HCT116 (cell line): ENCODE results near the gene HIPK2. TPM values are rescaled to one million over a fixed set of nuclear protein-coding genes. Genes with fewer than 3 reads are reported as not detected.

Experiments used
- ATAC-seq: fragments of 200-7000 bp; cut with Tn5 transposase; 2 replicates; pipeline ENCODE4 v1.9.1; 2020; ENCODE audit warnings: mild to moderate bottlenecking, moderate library complexity
- BruUV-seq: library from RNA; stranded (reverse); fragments of 400-500 nt; replicated peaks from 2 replicates; lab custom pipeline; 2021; lab: Mats Ljungman, UMichigan
- CTCF ChIA-PET: fragments of 300-600 bp; sonication (Branson Sonifier 250); formaldehyde crosslinking; loops from one replicate; lab custom pipeline; 2021; ENCODE audit warnings: antibody characterized with exemption; lab: Charles Lee
- POLR2A ChIA-PET: fragments of 300-600, 350-600 bp; sonication (Branson Sonifier 250); formaldehyde crosslinking; loops from one replicate; lab custom pipeline; 2021; ENCODE audit warnings: antibody characterized with exemption; lab: Charles Lee
- RAD21 ChIA-PET, 2 experiments: fragments of 300-600 bp; sonication (Branson Sonifier 250); formaldehyde crosslinking; loops; one replicate each; lab custom pipeline; 2023; ENCODE audit warnings: low total read pairs in 2 of 2; ENCODE audit not compliant: uncharacterized antibody in 2 of 2, unreplicated experiment in 2 of 2, low non-redundant PET in 1 of 2; lab: Charles Lee
- DNase-seq: peaks from one replicate; pipeline ENCODE4 v3.0.0-alpha.2; 2010; ENCODE audit warnings: low read depth, low spot score
- H2AFZ ChIP-seq: fragments of 200-600 bp; shearing (Covaris generic), sonication (generic); 2 replicates; pipeline ENCODE4 v1.6.1; 2017; ENCODE audit warnings: low read depth, mixed run types, mixed read lengths, antibody characterized with exemption, low read length; ENCODE audit not compliant: poor library complexity, severe bottlenecking
- H3K27ac ChIP-seq: 2 replicates; pipeline ENCODE4 v1.5.1; 2012; ENCODE audit warnings: low read depth, low read length
- H3K27me3 ChIP-seq: fragments of 200-600 bp; sonication (generic); 2 replicates; pipeline ENCODE4 v1.6.1; 2016; ENCODE audit warnings: mixed run types, low read length, mixed read lengths; ENCODE audit not compliant: insufficient read depth
- H3K36me3 ChIP-seq, 2 experiments: fragments of 200-500 bp in 1 of 2; fragments of 200-600 bp in 1 of 2; sonication (Bioruptor generic) in 1 of 2; sonication (generic) in 1 of 2; 2 replicates each; pipeline versions ENCODE4 v1.5.1 to v1.6.1; 2014 to 2016; ENCODE audit warnings: low read length in 2 of 2, inconsistent platforms in 1 of 2, mixed read lengths in 1 of 2, mixed run types in 1 of 2; ENCODE audit not compliant: insufficient read depth in 2 of 2, control insufficient read depth in 1 of 2
- H3K4me1 ChIP-seq, 2 experiments: fragments of 200-600 bp in 1 of 2; sonication (generic) in 1 of 2; 2 replicates each; pipeline versions ENCODE4 v1.5.1 to v1.6.1; 2012 to 2017; ENCODE audit warnings: low read length in 2 of 2, inconsistent platforms in 1 of 2, mild to moderate bottlenecking in 1 of 2, mixed read lengths in 1 of 2, mixed run types in 1 of 2, moderate library complexity in 1 of 2; ENCODE audit not compliant: insufficient read depth in 2 of 2, control insufficient read depth in 1 of 2
- H3K4me2 ChIP-seq: fragments of 200-600 bp; sonication (generic); 2 replicates; pipeline ENCODE4 v1.6.1; 2017; ENCODE audit warnings: mixed run types, low read length, mixed read lengths
- H3K4me3 ChIP-seq, 2 experiments: fragments of 200-600 bp in 1 of 2; sonication (generic) in 1 of 2; replicated peaks in 1 of 2; 2 replicates each; pipeline ENCODE4 v1.5.1; 2011 to 2016; ENCODE audit warnings: low read length in 2 of 2, control low read depth in 1 of 2, low read depth in 1 of 2, mild to moderate bottlenecking in 1 of 2, mixed read lengths in 1 of 2, mixed run types in 1 of 2
- H3K79me2 ChIP-seq: fragments of 200-600 bp; sonication (generic); 2 replicates; pipeline ENCODE4 v1.6.1; 2017; ENCODE audit warnings: mild to moderate bottlenecking, mixed run types, low read length, moderate library complexity, mixed read lengths; ENCODE audit not compliant: insufficient read depth
- H3K9ac ChIP-seq: fragments of 200-600 bp; sonication (generic); 2 replicates; pipeline ENCODE4 v1.6.1; 2016; ENCODE audit warnings: low read length, mixed read lengths
- H3K9me2 ChIP-seq: fragments of 200-600 bp; sonication (generic), shearing (Covaris generic); 2 replicates; pipeline ENCODE4 v1.6.1; 2017; ENCODE audit warnings: mixed run types, mild to moderate bottlenecking, moderate library complexity; ENCODE audit not compliant: insufficient read depth
- H3K9me3 ChIP-seq, 2 experiments: fragments of 200-500 bp in 1 of 2; fragments of 200-600 bp in 1 of 2; sonication (Bioruptor generic) in 1 of 2; sonication (generic) in 1 of 2; 2 replicates each; pipeline ENCODE4 v1.6.1; 2014 to 2017; ENCODE audit warnings: low read length in 2 of 2, mixed read lengths in 2 of 2, inconsistent platforms in 1 of 2, low read depth in 1 of 2, mild to moderate bottlenecking in 1 of 2, mixed run types in 1 of 2, moderate library complexity in 1 of 2; ENCODE audit not compliant: control insufficient read depth in 1 of 2, insufficient read depth in 1 of 2
- H4K20me1 ChIP-seq: fragments of 200-600 bp; sonication (generic), shearing (Covaris generic); 2 replicates; pipeline ENCODE4 v1.6.1; 2017; ENCODE audit warnings: mixed run types, mild to moderate bottlenecking, moderate library complexity; ENCODE audit not compliant: insufficient read depth
- CBX3 ChIP-seq: IDR thresholded peaks from 2 replicates; pipeline ENCODE4 v1.6.1; 2012; ENCODE audit warnings: low read depth
- CEBPB ChIP-seq: IDR thresholded peaks from 2 replicates; pipeline ENCODE4 v1.6.1; 2012; ENCODE audit warnings: low read depth
- CTCF ChIP-seq, 3 experiments: fragments of 200-600 bp in 1 of 3; sonication (generic) in 1 of 3; IDR thresholded peaks in 2 of 3; conservative IDR thresholded peaks in 1 of 3; 2 replicates each; pipeline ENCODE4 v1.5.1; 2012 to 2017; ENCODE audit warnings: low read depth in 2 of 3, low read length in 2 of 3, antibody characterized with exemption in 1 of 3, borderline replicate concordance in 1 of 3, control low read depth in 1 of 3, mild to moderate bottlenecking in 1 of 3, mixed read lengths in 1 of 3, mixed run types in 1 of 3, moderate library complexity in 1 of 3; ENCODE audit not compliant: insufficient read depth in 1 of 3
- EGR1 ChIP-seq: IDR thresholded peaks from 2 replicates; pipeline ENCODE4 v1.6.1; 2012; ENCODE audit warnings: low read depth
- ELF1 ChIP-seq: IDR thresholded peaks from 2 replicates; pipeline ENCODE4 v1.6.1; 2012; ENCODE audit warnings: low read depth, borderline replicate concordance
- EZH2 ChIP-seq: fragments of 200-600 bp; sonication (generic); IDR thresholded peaks from 2 replicates; pipeline ENCODE4 v1.6.1; 2017; ENCODE audit warnings: antibody characterized with exemption, mixed run types
- EZH2phosphoT487 ChIP-seq: fragments of 200-600 bp; IDR thresholded peaks from 2 replicates; pipeline ENCODE4 v1.6.1; 2018; ENCODE audit warnings: antibody characterized with exemption, borderline replicate concordance
- FOSL1 ChIP-seq: IDR thresholded peaks from 2 replicates; pipeline ENCODE4 v1.6.1; 2012; ENCODE audit warnings: low read depth
- JUND ChIP-seq: IDR thresholded peaks from 2 replicates; pipeline ENCODE4 v1.6.1; 2012
- MAX ChIP-seq: IDR thresholded peaks from 2 replicates; pipeline ENCODE4 v1.6.1; 2012
- POLR2A ChIP-seq: IDR thresholded peaks from 2 replicates; pipeline ENCODE4 v1.7.0; 2011; ENCODE audit warnings: borderline replicate concordance; ENCODE audit not compliant: insufficient read depth, insufficient read length; ENCODE audit errors: extremely low read depth
- POLR2AphosphoS5 ChIP-seq: IDR thresholded peaks from 2 replicates; pipeline ENCODE4 v1.6.1; 2011; ENCODE audit warnings: mild to moderate bottlenecking, low read depth, low read length, moderate library complexity
- RAD21 ChIP-seq: IDR thresholded peaks from 2 replicates; pipeline ENCODE4 v1.6.1; 2012; ENCODE audit warnings: low read depth, mild to moderate bottlenecking
- REST ChIP-seq: IDR thresholded peaks from 2 replicates; pipeline ENCODE4 v1.6.1; 2012; ENCODE audit warnings: low read depth
- SIN3A ChIP-seq: IDR thresholded peaks from 2 replicates; pipeline ENCODE4 v1.6.1; 2012; ENCODE audit warnings: low read depth
- SP1 ChIP-seq: IDR thresholded peaks from 2 replicates; pipeline ENCODE4 v1.6.1; 2012; ENCODE audit warnings: low read depth
- SRF ChIP-seq: IDR thresholded peaks from 2 replicates; pipeline ENCODE4 v1.6.1; 2012; ENCODE audit warnings: low read depth
- TCF7L2 ChIP-seq: IDR thresholded peaks from 2 replicates; pipeline ENCODE4 v1.7.0; 2011; ENCODE audit warnings: borderline replicate concordance, inconsistent platforms; ENCODE audit not compliant: insufficient read depth, insufficient read length; ENCODE audit errors: extremely low read depth
- YY1 ChIP-seq: IDR thresholded peaks from 2 replicates; pipeline ENCODE4 v1.6.1; 2011; ENCODE audit warnings: low read length, low read depth, moderate library complexity, mild to moderate bottlenecking; ENCODE audit not compliant: insufficient replicate concordance; ENCODE audit errors: extremely low read depth
- ZBTB33 ChIP-seq: IDR thresholded peaks from 2 replicates; pipeline ENCODE4 v1.6.1; 2011; ENCODE audit warnings: mild to moderate bottlenecking, low read length, moderate library complexity; ENCODE audit not compliant: insufficient replicate concordance; ENCODE audit errors: extremely low read depth
- ZFX ChIP-seq: fragments of 450-650 bp; IDR thresholded peaks from 2 replicates; pipeline ENCODE4 v1.6.1; 2017
- intact Hi-C: fragments of 100-400 bp; cut with micrococcal nuclease; formaldehyde crosslinking; loops from 2 replicates; pipeline ENCODE4 v1.10.0; 2022
- total RNA-seq: library from RNA; stranded (reverse); gene quantifications from one replicate; pipeline ENCODE4 v1.2.1, GENCODE V29; 2021; ENCODE audit not compliant: unreplicated experiment

The HIPK2 gene
- total RNA-seq, 1 experiment from 2014 or later: 49.5 TPM

GRCh38 chr7:139775829-139776266 lies 1.9 kb downstream of the HIPK2 start:
- H3K27ac ChIP-seq: peak overlapping the region; percentile 69; the same call in 1 of the 2 replicates
- H2AFZ ChIP-seq: no peak overlapping the region
- no peaks in the 10 kb centered on the region for H4K20me1 ChIP-seq
- H3K27me3 ChIP-seq: no peaks in the 10 kb centered on the region
- peak overlapping the region; percentile 75 for H3K9ac ChIP-seq
- intact Hi-C loops: loop anchor here (1.0 to 10.0 kb wide), 4 partner anchors 130 to 271 kb away; no protein-coding TSS in a partner anchor
- no peaks in the 10 kb centered on the region for H3K9me3 ChIP-seq
- ChIA-PET RAD21 (no interaction called here), CTCF (no interaction called here), POLR2A (no interaction called here)
- DNase-seq: peak; percentile 73
- BruUV-seq: no TSS peak
- peaks cover 42 to 62% of the 10 kb centered on the region in 2 experiments for H3K4me1 ChIP-seq
- no peaks in the 10 kb centered on the region for H3K9me2 ChIP-seq
- peak overlapping the region; percentile 75 to 86 for H3K4me3 ChIP-seq
- ATAC-seq: peak; percentile 46
- peak overlapping the region; percentile 85 for H3K4me2 ChIP-seq
- H3K79me2 ChIP-seq: peaks cover 52% of the 10 kb centered on the region
- H3K36me3 ChIP-seq: no peaks in the 10 kb centered on the region; a peak in 1 of 4 replicates
- peak; percentile 55 to 73 (median 71); a peak in 5 of 6 replicates for TF ChIP-seq CTCF (IDR thresholded peaks at IDR 0.05 in 2 of 3, conservative IDR thresholded peaks at IDR 0.05 in 1 of 3; ENCODE audit: borderline replicate concordance in 1 of 3, insufficient read depth in 1 of 3, low read depth in 2 of 3, low read length in 2 of 3)
- TF ChIP-seq ZBTB33: no peak
- TF ChIP-seq MAX: 0 out of 2 replicates have a peak, but pooled peaks have one; percentile 5
- TF ChIP-seq ELF1: no peak
- no peak for TF ChIP-seq EZH2phosphoT487
- TF ChIP-seq POLR2A: no peak
- no peak for TF ChIP-seq EZH2
- TF ChIP-seq ZFX: no peak
- TF ChIP-seq SIN3A: 0 out of 2 replicates have a peak, but pooled peaks have one; percentile 22
- no peak for TF ChIP-seq SP1
- no peak for TF ChIP-seq FOSL1
- TF ChIP-seq SRF: no peak
- no peak for TF ChIP-seq YY1
- TF ChIP-seq JUND: no peak
- no peak for TF ChIP-seq CBX3
- TF ChIP-seq RAD21: peak; percentile 63
- no peak for TF ChIP-seq REST
- TF ChIP-seq TCF7L2: no peak
- peak; percentile 42; the same call in 1 of the 2 replicates for TF ChIP-seq POLR2AphosphoS5
- no peak for TF ChIP-seq CEBPB
- TF ChIP-seq EGR1: no peak
